HAP-1 (cell line): Measurements from ENCODE around the gene HK3.

ENCODE experiments used
- DNase-seq, 2 experiments: peaks; one replicate each; pipeline ENCODE4 v3.0.0-alpha.2; 2016 to 2020; ENCODE audit warnings: low spot score in 2 of 2
- H3K27me3 ChIP-seq: fragments of 250-450 bp; sonication (Bioruptor Pico); 2 replicates; pipeline ENCODE4 v1.5.1; 2020; ENCODE audit warnings: low read depth, mild to moderate bottlenecking, moderate library complexity
- H3K36me3 ChIP-seq: fragments of 250-450 bp; sonication (Bioruptor Pico); replicated peaks from 2 replicates; pipeline ENCODE4 v1.5.1; 2020; ENCODE audit warnings: mild to moderate bottlenecking
- H3K4me1 ChIP-seq: fragments of 250-450 bp; sonication (Bioruptor Pico); 2 replicates; pipeline ENCODE4 v1.5.1; 2020; ENCODE audit warnings: mild to moderate bottlenecking
- H3K4me3 ChIP-seq: fragments of 250-450 bp; sonication (Bioruptor Pico); 2 replicates; pipeline ENCODE4 v1.5.1; 2020; ENCODE audit warnings: mild to moderate bottlenecking, moderate library complexity
- H3K9me3 ChIP-seq: fragments of 250-450 bp; sonication (Bioruptor Pico); 2 replicates; pipeline ENCODE4 v1.5.1; 2020; ENCODE audit warnings: mild to moderate bottlenecking, moderate library complexity
- in situ Hi-C: fragments of 300-500 bp; cut with MboI; formaldehyde crosslinking; loops from 3 replicates; pipeline ENCODE4 v1.14.3; 2020; ENCODE audit warnings: low sequenced_read_pairs, inconsistent platforms, mixed read lengths

The HK3 gene

GRCh38 chr5:176883700-176884570 lies 15.2 kb downstream of the HK3 start:
- no peak overlapping the region for H3K4me3 ChIP-seq
- DNase-seq = no peak
- in situ Hi-C loops = no loop called here
- H3K27me3 ChIP-seq = peaks cover 14% of the 10 kb centered on the region
- H3K4me1 ChIP-seq = no peaks in the 10 kb centered on the region
- H3K9me3 ChIP-seq = no peaks in the 10 kb centered on the region
- H3K36me3 ChIP-seq = no peaks in the 10 kb centered on the region

GRCh38 chr5:176882567-176882903 lies 16.6 kb downstream of the HK3 start:
- in situ Hi-C loops = no loop called here
- no peak for DNase-seq
- Histone ChIP-seq H3K4me3 (no peak overlapping the region), H3K36me3 (no peaks in the 10 kb centered on the region), H3K4me1 (no peaks in the 10 kb centered on the region), H3K9me3 (no peaks in the 10 kb centered on the region), H3K27me3 (peaks cover 23% of the 10 kb centered on the region)

GRCh38 chr5:176881816-176882566 lies 17.2 kb downstream of the HK3 start:
- Histone ChIP-seq H3K27me3 (peaks cover 28% of the 10 kb centered on the region), H3K36me3 (no peaks in the 10 kb centered on the region), H3K9me3 (no peaks in the 10 kb centered on the region), H3K4me3 (no peak overlapping the region), H3K4me1 (no peaks in the 10 kb centered on the region)
- in situ Hi-C loops = no loop called here
- DNase-seq = no peak

- no peaks in the 10 kb centered on the region for H3K9me3 ChIP-seq
- H3K36me3 ChIP-seq = no peaks in the 10 kb centered on the region
- no peak for DNase-seq
- peaks cover 36% of the 10 kb centered on the region for H3K27me3 ChIP-seq
- no peaks in the 10 kb centered on the region for H3K4me1 ChIP-seq
- no peak overlapping the region for H3K4me3 ChIP-seq
- in situ Hi-C loops = no loop called here
These were observed 18.0 kb downstream of the HK3 start for GRCh38 chr5:176881021-176881749.

- H3K4me1 ChIP-seq = no peaks in the 10 kb centered on the region
- no peaks in the 10 kb centered on the region for H3K9me3 ChIP-seq
- H3K4me3 ChIP-seq = no peak overlapping the region
- in situ Hi-C loops = no loop called here
- H3K36me3 ChIP-seq = no peaks in the 10 kb centered on the region
- H3K27me3 ChIP-seq = peaks cover 43% of the 10 kb centered on the region
- DNase-seq = no peak
These were observed 18.7 kb downstream of the HK3 start for GRCh38 chr5:176880366-176881020.

- Histone ChIP-seq H3K36me3 (no peaks in the 10 kb centered on the region), H3K9me3 (no peaks in the 10 kb centered on the region), H3K4me3 (no peak overlapping the region), H3K4me1 (no peaks in the 10 kb centered on the region), H3K27me3 (peaks cover 45% of the 10 kb centered on the region)
- DNase-seq = no peak
- in situ Hi-C loops = no loop called here
These were observed 19.3 kb downstream of the HK3 start for GRCh38 chr5:176879663-176880361.

- Histone ChIP-seq H3K36me3 (no peaks in the 10 kb centered on the region), H3K4me1 (no peaks in the 10 kb centered on the region), H3K4me3 (no peak overlapping the region), H3K27me3 (peaks cover 48% of the 10 kb centered on the region), H3K9me3 (no peaks in the 10 kb centered on the region)
- no peak for DNase-seq
- in situ Hi-C loops = no loop called here
These were observed 20.1 kb downstream of the HK3 start for GRCh38 chr5:176878906-176879662.

GRCh38 chr5:176878463-176878862 lies 20.7 kb downstream of the HK3 start:
- H3K36me3 ChIP-seq = no peaks in the 10 kb centered on the region
- H3K4me1 ChIP-seq = no peaks in the 10 kb centered on the region
- DNase-seq = no peak
- H3K4me3 ChIP-seq = no peak overlapping the region
- peaks cover 50% of the 10 kb centered on the region for H3K27me3 ChIP-seq
- H3K9me3 ChIP-seq = no peaks in the 10 kb centered on the region
- in situ Hi-C loops = no loop called here

- in situ Hi-C loops = no loop called here
These were observed 21.3 kb downstream of the HK3 start for GRCh38 chr5:176877793-176878331.

GRCh38 chr5:176876506-176877431 lies 22.4 kb downstream of the HK3 start:
- H3K36me3 ChIP-seq = no peaks in the 10 kb centered on the region
- peaks cover 50% of the 10 kb centered on the region for H3K27me3 ChIP-seq
- H3K9me3 ChIP-seq = no peaks in the 10 kb centered on the region
- no peak for DNase-seq
- in situ Hi-C loops = no loop called here
- H3K4me3 ChIP-seq = no peak overlapping the region
- no peaks in the 10 kb centered on the region for H3K4me1 ChIP-seq

More at GRCh38 chr5:176877793-176878331, 21.3 kb downstream of the HK3 start:
- no peaks in the 10 kb centered on the region for H3K9me3 ChIP-seq
- no peaks in the 10 kb centered on the region for H3K4me1 ChIP-seq
- peaks cover 50% of the 10 kb centered on the region for H3K27me3 ChIP-seq
- H3K4me3 ChIP-seq = no peak overlapping the region
- H3K36me3 ChIP-seq = no peaks in the 10 kb centered on the region
- no peak for DNase-seq

GRCh38 chr5:176875783-176876505 lies 23.2 kb downstream of the HK3 start:
- Histone ChIP-seq H3K9me3 (no peaks in the 10 kb centered on the region), H3K36me3 (no peaks in the 10 kb centered on the region), H3K4me1 (no peaks in the 10 kb centered on the region), H3K4me3 (no peak overlapping the region), H3K27me3 (peaks cover 50% of the 10 kb centered on the region)
- in situ Hi-C loops = no loop called here
- no peak for DNase-seq
